HG02571 (cell line): ENCODE data around the gene SKOR1.

ENCODE experiments used
- ATAC-seq: cut with Tn5 transposase; IDR thresholded peaks from one replicate; pipeline ENCODE4 v1.9.1; 2021; ENCODE audit warnings: mild to moderate bottlenecking, moderate library complexity; ENCODE audit not compliant: unreplicated experiment

The SKOR1 gene

GRCh38 chr15:67816668-67817067 lies 8.6 kb upstream of the SKOR1 start:
- ATAC-seq, result no peak

GRCh38 chr15:67818464-67818863 lies 6.8 kb upstream of the SKOR1 start:
- ATAC-seq, result no peak

GRCh38 chr15:67819636-67820035 lies 5.7 kb upstream of the SKOR1 start:
- ATAC-seq, result no peak

- no peak for ATAC-seq
Measured at GRCh38 chr15:67820122-67820991, 5.0 kb upstream of the SKOR1 start.

- ATAC-seq, result no peak
Measured at GRCh38 chr15:67820992-67821783, 4.1 kb upstream of the SKOR1 start.

GRCh38 chr15:67821784-67822440 lies 3.4 kb upstream of the SKOR1 start:
- no peak for ATAC-seq

GRCh38 chr15:67822537-67823313 lies 2.6 kb upstream of the SKOR1 start:
- ATAC-seq, result no peak

GRCh38 chr15:67823314-67824196 lies 1.8 kb upstream of the SKOR1 start:
- ATAC-seq, result no peak

- no peak for ATAC-seq
Measured at GRCh38 chr15:67824197-67824968, 926 bp upstream of the SKOR1 start.

- ATAC-seq, result no peak
Measured at GRCh38 chr15:67825881-67826716, 790 bp downstream of the SKOR1 start.

GRCh38 chr15:67826717-67827561 lies 1.6 kb downstream of the SKOR1 start:
- no peak for ATAC-seq

- no peak for ATAC-seq
Measured at GRCh38 chr15:67827562-67828277, 2.4 kb downstream of the SKOR1 start.

- ATAC-seq, result no peak
Measured at GRCh38 chr15:67828278-67828968, 3.1 kb downstream of the SKOR1 start.

GRCh38 chr15:67828969-67829646 lies 3.8 kb downstream of the SKOR1 start:
- no peak for ATAC-seq
